ENCODE measurements around the gene SLCO1B3. TPM values are rescaled to one million over a fixed set of nuclear protein-coding genes. Genes with fewer than 3 reads are reported as not detected.

SLCO1B3 gene
- total RNA-seq, 2 donors from 2014 or later, result 0.93 TPM; not detected in 1

DNA sequence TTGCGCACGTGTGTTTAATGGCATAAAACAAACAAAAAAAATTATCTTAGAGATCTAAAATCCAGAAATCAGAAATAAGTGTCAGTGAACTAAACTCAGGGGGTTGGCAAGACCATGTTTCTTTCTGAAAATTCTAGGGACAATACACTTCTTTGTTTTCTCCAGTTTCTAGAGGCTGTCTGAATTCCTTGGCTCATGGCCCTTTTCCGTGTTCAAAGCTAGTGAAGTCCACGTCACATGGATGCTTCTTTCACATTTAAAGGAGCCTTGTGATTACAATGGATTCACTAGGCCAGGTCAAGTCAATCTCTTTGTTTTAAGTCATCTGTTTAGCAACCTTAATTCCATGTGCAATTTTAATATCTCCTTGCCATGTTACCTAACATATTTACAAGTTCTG lies 22.4 kb downstream of the SLCO1B3 start:
- intact Hi-C loops (cut with DNase I), result no loop called here
- Histone ChIP-seq H3K27me3 (no peaks in the 10 kb centered on the region), H3K27ac (no peak overlapping the region), H3K36me3 (no peaks in the 10 kb centered on the region), H3K4me3 (no peak overlapping the region), H3K9me3 (no peaks in the 10 kb centered on the region), H3K9ac (ENCODE audit: low read depth in 2 of 2, low read length in 2 of 2) (no peak overlapping the region), H3K4me1 (no peaks in the 10 kb centered on the region)
- TF ChIP-seq, protein P1, sequence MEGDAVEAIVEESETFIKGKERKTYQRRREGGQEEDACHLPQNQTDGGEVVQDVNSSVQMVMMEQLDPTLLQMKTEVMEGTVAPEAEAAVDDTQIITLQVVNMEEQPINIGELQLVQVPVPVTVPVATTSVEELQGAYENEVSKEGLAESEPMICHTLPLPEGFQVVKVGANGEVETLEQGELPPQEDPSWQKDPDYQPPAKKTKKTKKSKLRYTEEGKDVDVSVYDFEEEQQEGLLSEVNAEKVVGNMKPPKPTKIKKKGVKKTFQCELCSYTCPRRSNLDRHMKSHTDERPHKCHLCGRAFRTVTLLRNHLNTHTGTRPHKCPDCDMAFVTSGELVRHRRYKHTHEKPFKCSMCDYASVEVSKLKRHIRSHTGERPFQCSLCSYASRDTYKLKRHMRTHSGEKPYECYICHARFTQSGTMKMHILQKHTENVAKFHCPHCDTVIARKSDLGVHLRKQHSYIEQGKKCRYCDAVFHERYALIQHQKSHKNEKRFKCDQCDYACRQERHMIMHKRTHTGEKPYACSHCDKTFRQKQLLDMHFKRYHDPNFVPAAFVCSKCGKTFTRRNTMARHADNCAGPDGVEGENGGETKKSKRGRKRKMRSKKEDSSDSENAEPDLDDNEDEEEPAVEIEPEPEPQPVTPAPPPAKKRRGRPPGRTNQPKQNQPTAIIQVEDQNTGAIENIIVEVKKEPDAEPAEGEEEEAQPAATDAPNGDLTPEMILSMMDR (IDR thresholded peaks at IDR 0.05), result no peak
- DNase-seq, result no peak

DNA sequence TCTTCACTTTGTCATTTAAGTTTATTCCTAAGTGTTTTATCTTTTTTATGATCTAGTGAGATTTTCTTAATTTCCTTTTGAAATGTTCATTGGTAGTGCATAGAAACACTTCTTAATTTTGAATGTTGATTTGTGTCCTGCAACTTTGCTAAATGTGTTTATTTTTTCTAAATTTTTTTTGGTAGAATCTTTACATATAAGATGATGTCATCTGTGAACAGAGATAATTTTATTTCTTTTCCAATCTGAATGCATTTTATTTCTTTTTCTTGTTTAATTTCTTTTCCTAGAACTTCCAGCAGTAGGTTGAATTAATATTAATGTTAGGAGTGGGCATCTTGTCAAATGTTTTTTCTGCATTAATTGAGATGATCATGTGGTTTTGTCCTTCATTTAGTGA lies 42.1 kb downstream of the SLCO1B3 start:
- H3K9ac ChIP-seq (ENCODE audit: low read depth in 2 of 2, low read length in 2 of 2), result no peak overlapping the region
- intact Hi-C loops (cut with DNase I), result no loop called here
- no peak overlapping the region for H3K27ac ChIP-seq
- no peaks in the 10 kb centered on the region for H3K36me3 ChIP-seq
- H3K9me3 ChIP-seq, result no peaks in the 10 kb centered on the region
- no peaks in the 10 kb centered on the region for H3K27me3 ChIP-seq
- no peak for DNase-seq
- H3K4me3 ChIP-seq, result no peak overlapping the region
- TF ChIP-seq, protein P1 (IDR thresholded peaks at IDR 0.05), result no peak
- no peaks in the 10 kb centered on the region for H3K4me1 ChIP-seq

DNA sequence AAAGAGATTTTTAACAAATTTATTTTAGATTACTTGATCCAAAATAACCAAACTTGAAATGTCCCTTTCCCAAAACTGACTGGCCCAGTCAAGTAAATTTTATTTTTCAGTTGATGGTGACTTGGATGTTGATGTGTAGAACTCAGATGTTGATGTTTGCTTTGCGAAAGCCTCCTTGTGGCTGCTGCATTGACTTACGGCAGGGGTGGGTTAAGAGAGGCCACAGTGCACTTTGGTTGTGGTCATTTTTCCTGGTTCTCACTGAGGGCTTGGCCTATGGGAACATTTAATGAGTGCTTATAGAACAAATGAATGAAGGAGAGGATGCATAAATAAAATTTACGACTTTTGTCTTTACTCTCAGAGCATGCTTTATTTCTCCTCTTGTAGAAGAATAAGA lies 52.6 kb downstream of the SLCO1B3 start:
- Histone ChIP-seq H3K27me3 (no peaks in the 10 kb centered on the region), H3K9ac (ENCODE audit: low read depth in 2 of 2, low read length in 2 of 2) (no peak overlapping the region), H3K36me3 (no peaks in the 10 kb centered on the region), H3K9me3 (no peaks in the 10 kb centered on the region), H3K27ac (no peak overlapping the region), H3K4me3 (no peak overlapping the region), H3K4me1 (no peaks in the 10 kb centered on the region)
- TF ChIP-seq, protein P1 (IDR thresholded peaks at IDR 0.05), result no peak
- no peak for DNase-seq
- intact Hi-C loops (cut with DNase I), result no loop called here

DNA sequence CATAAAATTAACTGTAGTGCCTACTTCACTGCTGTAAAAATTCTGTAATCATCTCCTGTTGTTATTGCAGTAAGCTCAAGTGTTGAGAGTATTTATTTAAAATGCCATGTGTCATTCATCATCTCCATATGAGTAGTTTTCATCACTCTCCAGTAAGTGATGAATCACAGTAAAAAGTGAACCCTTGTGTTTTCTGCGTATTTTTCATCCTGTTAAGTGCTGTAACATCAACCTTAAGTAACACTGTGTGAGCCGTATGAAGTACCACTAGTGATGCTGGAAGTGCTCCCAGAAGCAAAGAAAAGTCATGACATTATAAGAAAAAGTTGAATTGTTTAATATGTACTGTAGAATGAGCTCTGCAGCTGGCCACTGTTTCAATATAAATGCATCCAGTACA lies 55.4 kb downstream of the SLCO1B3 start:
- no peaks in the 10 kb centered on the region for H3K9me3 ChIP-seq
- H3K4me1 ChIP-seq, result no peaks in the 10 kb centered on the region
- DNase-seq, result no peak
- no peak overlapping the region for H3K9ac ChIP-seq (ENCODE audit: low read depth in 2 of 2, low read length in 2 of 2)
- TF ChIP-seq, protein P1 (IDR thresholded peaks at IDR 0.05), result no peak
- no peaks in the 10 kb centered on the region for H3K27me3 ChIP-seq
- no peak overlapping the region for H3K4me3 ChIP-seq
- H3K36me3 ChIP-seq, result no peaks in the 10 kb centered on the region
- H3K27ac ChIP-seq, result no peak overlapping the region
- intact Hi-C loops (cut with DNase I), result no loop called here

DNA sequence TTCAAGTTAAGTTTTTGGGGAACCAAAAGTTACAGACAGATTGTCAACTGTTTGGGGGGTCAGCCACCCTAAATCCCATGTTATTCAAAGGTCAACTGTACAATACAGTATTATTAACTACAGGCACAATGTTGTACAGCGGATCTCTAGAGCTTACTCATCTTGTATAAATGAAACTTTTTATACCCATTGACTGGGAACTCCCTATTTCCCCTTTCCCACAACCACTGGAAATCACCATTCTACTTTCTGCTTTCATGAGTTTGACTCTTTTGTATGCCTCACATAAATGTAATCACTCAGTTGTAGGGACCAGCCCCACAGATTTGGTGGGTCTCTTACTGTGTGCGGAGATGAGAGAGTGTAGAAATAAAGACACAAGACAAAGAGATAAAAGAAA lies 57.8 kb downstream of the SLCO1B3 start:
- Histone ChIP-seq H3K27me3 (no peaks in the 10 kb centered on the region), H3K4me1 (no peaks in the 10 kb centered on the region), H3K9me3 (no peaks in the 10 kb centered on the region), H3K4me3 (no peak overlapping the region), H3K36me3 (no peaks in the 10 kb centered on the region), H3K9ac (ENCODE audit: low read depth in 2 of 2, low read length in 2 of 2) (no peak overlapping the region), H3K27ac (no peak overlapping the region)
- DNase-seq, result no peak
- intact Hi-C loops (cut with DNase I), result no loop called here
- TF ChIP-seq, protein P1 (IDR thresholded peaks at IDR 0.05), result no peak

DNA sequence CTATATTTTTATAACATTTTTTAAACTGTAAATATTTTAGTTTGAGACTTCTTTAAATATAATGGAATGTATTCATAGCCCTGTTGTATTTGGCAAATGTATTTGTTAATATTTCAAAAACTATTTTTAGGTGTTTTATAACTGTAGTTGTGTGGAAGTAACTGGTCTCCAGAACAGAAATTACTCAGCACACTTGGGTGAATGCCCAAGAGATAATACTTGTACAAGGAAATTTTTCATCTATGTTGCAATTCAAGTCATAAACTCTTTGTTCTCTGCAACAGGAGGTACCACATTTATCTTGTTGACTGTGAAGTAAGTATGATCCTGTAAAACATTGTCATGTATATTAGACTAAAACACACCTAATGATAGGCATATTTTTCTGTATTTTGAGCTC lies 72.8 kb downstream of the SLCO1B3 start:
- H3K4me1 ChIP-seq, result no peaks in the 10 kb centered on the region
- H3K9me3 ChIP-seq, result no peaks in the 10 kb centered on the region
- H3K9ac ChIP-seq (ENCODE audit: low read depth in 2 of 2, low read length in 2 of 2), result no peak overlapping the region
- TF ChIP-seq, protein P1 (IDR thresholded peaks at IDR 0.05), result no peak
- H3K27me3 ChIP-seq, result no peaks in the 10 kb centered on the region
- peak; percentile 52 for DNase-seq
- H3K4me3 ChIP-seq, result no peak overlapping the region
- intact Hi-C loops (cut with DNase I), result no loop called here
- no peak overlapping the region for H3K27ac ChIP-seq
- no peaks in the 10 kb centered on the region for H3K36me3 ChIP-seq

Data from colonic mucosa (tissue), 4 donors.